ENCODE results near the gene OGA. TPM values are rescaled to one million over a fixed set of nuclear protein-coding genes. Genes with fewer than 3 reads are reported as not detected.

The OGA gene
- total and polyA plus RNA-seq, 2 of the 8 experiments (the other 6 are each of a cell fraction or from before 2014, with no cell fraction given): 31.2 to 107 TPM

DNA sequence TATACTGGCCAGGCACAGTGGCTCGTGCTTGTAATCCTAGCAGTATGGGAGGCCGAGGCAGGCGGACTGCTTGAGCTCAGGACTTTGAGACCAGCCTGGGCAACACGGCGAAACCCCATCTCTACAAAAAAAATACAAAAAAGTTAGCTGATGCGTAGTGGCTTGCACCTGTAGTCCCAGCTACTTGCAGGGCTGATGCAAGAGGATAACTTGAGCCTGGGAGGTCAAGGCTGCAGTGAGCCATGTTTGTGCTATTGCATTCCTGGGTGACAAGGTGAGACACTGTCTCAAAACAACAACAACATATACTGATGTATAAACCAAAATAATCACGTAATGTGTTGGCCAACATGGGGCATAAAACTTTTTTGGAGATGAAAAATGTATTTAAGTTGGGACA, 28.6 kb downstream of the OGA start:
- no peak overlapping the region for H2BK5ac ChIP-seq (ENCODE audit: low read depth, low read length)

More for the DNA sequence above, 28.6 kb downstream of the OGA start:
- no peak overlapping the region for H4K91ac ChIP-seq (replicated peaks; ENCODE audit: insufficient read length, low read length)
- H4K5ac ChIP-seq (ENCODE audit: insufficient read length, low read depth, low read length): no peak overlapping the region
- H3K79me1 ChIP-seq (ENCODE audit: low read depth, low read length): no peaks in the 10 kb centered on the region
- FAIRE-seq (no peak), DNase-seq (ENCODE audit: low read depth in 1 of 2, low spot score in 2 of 2) (no peak)
- H3K4me2 ChIP-seq (ENCODE audit: insufficient read depth in 1 of 2, low read depth in 2 of 2, low read length in 2 of 2): no peak overlapping the region
- no peak for TF ChIP-seq TAF7 (optimal IDR thresholded peaks at IDR 0.05; ENCODE audit: borderline replicate concordance, low read depth, low read length)
- TF ChIP-seq EGR1 (IDR thresholded peaks at IDR 0.05; ENCODE audit: borderline replicate concordance, low read depth, low read length): no peak
- TF ChIP-seq CEBPB (IDR thresholded peaks at IDR 0.05; ENCODE audit: low read depth, low read length): no peak
- no peak for TF ChIP-seq FOSL1 (IDR thresholded peaks at IDR 0.05; ENCODE audit: insufficient read depth, low read depth, low read length)
- no peak overlapping the region for H3K56ac ChIP-seq (replicated peaks; ENCODE audit: insufficient read length, low read depth, low read length)
- H4K20me1 ChIP-seq (replicated peaks in 1 of 2; ENCODE audit: control insufficient read depth in 1 of 2, insufficient read depth in 2 of 2, low read length in 2 of 2): peaks cover 3 to 4% of the 10 kb centered on the region in 2 experiments
- H3K4me3 ChIP-seq (ENCODE audit: extremely low read depth in 1 of 4, insufficient read depth in 2 of 4, low read depth in 3 of 4, low read length in 4 of 4): no peak overlapping the region
- no peaks in the 10 kb centered on the region for H3K4me1 ChIP-seq (replicated peaks in 1 of 4; ENCODE audit: control insufficient read depth in 3 of 4, insufficient read depth in 4 of 4, low read length in 3 of 4)
- no peak overlapping the region; the same call in 1 of the 2 replicates for H4K8ac ChIP-seq (ENCODE audit: extremely low read depth, insufficient read depth, low read length)
- H3K79me2 ChIP-seq (ENCODE audit: control insufficient read depth in 1 of 2, insufficient read depth in 2 of 2, low read length in 2 of 2): no peaks in the 10 kb centered on the region; a peak in 1 of 4 replicates
- POLR2A ChIA-PET (ENCODE audit: partially characterized antibody): no interaction called here
- no peak overlapping the region for H3K18ac ChIP-seq (ENCODE audit: extremely low read depth, low read length)
- H3K23ac ChIP-seq (ENCODE audit: insufficient read length): no peak overlapping the region
- CTCF ChIA-PET (ENCODE audit: partially characterized antibody): interaction anchor here (0.7 to 1.2 kb wide), 4 partner anchors 8 to 187 kb away, joined by 3 read pairs; no protein-coding TSS in a partner anchor
- no peak overlapping the region for H3K27ac ChIP-seq (ENCODE audit: low read depth, low read length)
- no peaks in the 10 kb centered on the region for H3K9me3 ChIP-seq (ENCODE audit: insufficient read depth in 2 of 2, low read depth in 1 of 2, low read length in 1 of 2)
- no peak overlapping the region for H3K4ac ChIP-seq (replicated peaks; ENCODE audit: insufficient read length, low read depth, low read length)
- H2BK15ac ChIP-seq (ENCODE audit: low read length): no peak overlapping the region
- WGBS, 2 experiments (ENCODE audit: extremely low coverage in 1 of 2, insufficient coverage in 1 of 2, insufficient read length in 1 of 2, insufficient replicate concordance in 2 of 2, low coverage in 1 of 2, low lambda C conversion rate in 2 of 2, missing lambda C conversion rate in 1 of 2): 95% methylated on average over 7 of the region's 7 CpGs; no CpG with 5 or more reads in 1 of the 2 experiments
- H3K14ac ChIP-seq (ENCODE audit: insufficient read length): no peak overlapping the region
- H3K9ac ChIP-seq (replicated peaks in 1 of 4; ENCODE audit: extremely low read depth in 1 of 4, low read depth in 3 of 4, low read length in 3 of 4): no peak overlapping the region
- H2BK120ac ChIP-seq (replicated peaks; ENCODE audit: low read depth, low read length): no peak overlapping the region
- no peak overlapping the region for H2BK20ac ChIP-seq (ENCODE audit: low read length)
- peaks cover 26 to 84% (median 66%) of the 10 kb centered on the region in 4 experiments for H3K36me3 ChIP-seq (ENCODE audit: control insufficient read depth in 2 of 4, insufficient read depth in 4 of 4, low read length in 3 of 4)
- H2BK12ac ChIP-seq (ENCODE audit: low read depth, low read length): no peak overlapping the region
- H3K27me3 ChIP-seq (replicated peaks in 1 of 4; ENCODE audit: control insufficient read depth in 3 of 4, extremely low read depth in 1 of 4, insufficient read depth in 3 of 4, low read length in 3 of 4): no peaks in the 10 kb centered on the region
- H2AK5ac ChIP-seq (ENCODE audit: low read depth, low read length): no peak overlapping the region
- no peaks in the 10 kb centered on the region for H3K23me2 ChIP-seq (ENCODE audit: low read depth, low read length)
- no peak overlapping the region for H2AFZ ChIP-seq (ENCODE audit: low read length)

All from H1 (cell line).